HG02623 (cell line): ENCODE results near the gene OR13J1.
"Not testable (repeated sequence)": the region's sequence is repeated elsewhere in the genome, so short reads cannot be mapped to it uniquely, and the experiment has no call there.

Experiments
- ATAC-seq: cut with Tn5 transposase; IDR thresholded peaks from one replicate; pipeline ENCODE4 v1.9.1; 2021; ENCODE audit warnings: moderate library complexity; ENCODE audit not compliant: unreplicated experiment

Gene OR13J1

GRCh38 chr9:35870351-35870923 lies at the start of gene OR13J1:
OR13J1 (minus strand) TSS chr9:35870401; CDS start chr9:35870401, 0 bp downstream.
- no peak for ATAC-seq

GRCh38 chr9:35919212-35920008 lies 49.2 kb upstream of the OR13J1 start:
- ATAC-seq: no peak

GRCh38 chr9:35918780-35919179 lies 48.6 kb upstream of the OR13J1 start:
- no peak for ATAC-seq

GRCh38 chr9:35917261-35917660 lies 47.1 kb upstream of the OR13J1 start:
- ATAC-seq: no peak

GRCh38 chr9:35915681-35916294 lies 45.6 kb upstream of the OR13J1 start:
- ATAC-seq: no peak

GRCh38 chr9:35914301-35914807 lies 44.2 kb upstream of the OR13J1 start:
- ATAC-seq: no peak

GRCh38 chr9:35913429-35913828 lies 43.2 kb upstream of the OR13J1 start:
- not testable (repeated sequence) for ATAC-seq

- no peak for ATAC-seq
These were observed 42.7 kb upstream of the OR13J1 start for GRCh38 chr9:35912791-35913400.

GRCh38 chr9:35911690-35912089 lies 41.5 kb upstream of the OR13J1 start:
- no peak for ATAC-seq

GRCh38 chr9:35910613-35911359 lies 40.6 kb upstream of the OR13J1 start:
- no peak for ATAC-seq

- ATAC-seq: no peak
These were observed 39.7 kb upstream of the OR13J1 start for GRCh38 chr9:35909687-35910612.

- no peak for ATAC-seq
These were observed 39.1 kb upstream of the OR13J1 start, which contains the start of gene SPAAR for GRCh38 chr9:35909274-35909673. SPAAR (plus strand) TSS chr9:35909490; CDS start chr9:35910464, 974 bp downstream.

GRCh38 chr9:35908504-35909125 lies 38.4 kb upstream of the OR13J1 start:
- ATAC-seq: no peak

- no peak for ATAC-seq
These were observed 37.7 kb upstream of the OR13J1 start for GRCh38 chr9:35907711-35908503.

GRCh38 chr9:35906923-35907699 lies 36.9 kb upstream of the OR13J1 start:
- ATAC-seq: no peak

- no peak for ATAC-seq
These were observed 35.9 kb upstream of the OR13J1 start, which contains the start of gene HRCT1 for GRCh38 chr9:35905912-35906679. HRCT1 (plus strand) TSS chr9:35906202; CDS start chr9:35906288, 86 bp downstream.
